Muscle of leg (tissue), 11 donors: ENCODE results near the gene SERINC3. TPM values are rescaled to one million over a fixed set of nuclear protein-coding genes. Genes with fewer than 3 reads are reported as not detected.
A peak's percentile ranks its signal among the peaks of the same experiment; 100 is the strongest.

Experiments
- DNase-seq: peaks from one replicate; pipeline ENCODE4 v3.0.0; 2013
- H3K27ac ChIP-seq: one replicate; pipeline ENCODE4 v1.5.1; 2013; ENCODE audit warnings: mild to moderate bottlenecking, low read length, control low read depth
- H3K27me3 ChIP-seq: one replicate; pipeline ENCODE4 v1.6.1; 2013; ENCODE audit warnings: low read length; ENCODE audit not compliant: control insufficient read depth, insufficient read depth
- H3K36me3 ChIP-seq: one replicate; pipeline ENCODE4 v1.6.1; 2013; ENCODE audit warnings: low read length; ENCODE audit not compliant: control insufficient read depth, insufficient read depth
- H3K4me1 ChIP-seq: one replicate; pipeline ENCODE4 v1.6.1; 2013; ENCODE audit warnings: low read length; ENCODE audit not compliant: control insufficient read depth, insufficient read depth
- H3K4me3 ChIP-seq: one replicate; pipeline ENCODE4 v1.5.1; 2013; ENCODE audit warnings: low read length, control low read depth
- H3K9me3 ChIP-seq: replicated peaks from 2 replicates; pipeline ENCODE4 v1.6.1; 2013; ENCODE audit warnings: low read depth, low read length; ENCODE audit not compliant: control insufficient read depth
- WGBS: methylation state at CpG from one replicate; pipeline ENCODE4 v1.1.5; 2013; ENCODE audit warnings: missing lambda C conversion rate; ENCODE audit not compliant: insufficient coverage; 5-methylcytosine and 5-hydroxymethylcytosine counted together
- polyA plus RNA-seq, 8 donors: library from polyadenylated mRNA; unstranded; fragments of 120-200 nt; gene quantifications; one replicate each; pipeline versions ENCODE4 v1.2.1 to v1.2.3, GENCODE V29; 2013; ENCODE audit warnings: inconsistent platforms in 1 of 8, low replicate concordance in 1 of 8; ENCODE audit not compliant: insufficient read length in 8 of 8, insufficient read depth in 1 of 8
- total RNA-seq: library from RNA; stranded (reverse); fragments of 120-200 nt; gene quantifications from one replicate; pipeline ENCODE4 v1.2.4, GENCODE V29; 2013

The SERINC3 gene
- total and polyA plus RNA-seq, 9 donors, result 27.5 to 50.0 (median 43.0) TPM

DNA sequence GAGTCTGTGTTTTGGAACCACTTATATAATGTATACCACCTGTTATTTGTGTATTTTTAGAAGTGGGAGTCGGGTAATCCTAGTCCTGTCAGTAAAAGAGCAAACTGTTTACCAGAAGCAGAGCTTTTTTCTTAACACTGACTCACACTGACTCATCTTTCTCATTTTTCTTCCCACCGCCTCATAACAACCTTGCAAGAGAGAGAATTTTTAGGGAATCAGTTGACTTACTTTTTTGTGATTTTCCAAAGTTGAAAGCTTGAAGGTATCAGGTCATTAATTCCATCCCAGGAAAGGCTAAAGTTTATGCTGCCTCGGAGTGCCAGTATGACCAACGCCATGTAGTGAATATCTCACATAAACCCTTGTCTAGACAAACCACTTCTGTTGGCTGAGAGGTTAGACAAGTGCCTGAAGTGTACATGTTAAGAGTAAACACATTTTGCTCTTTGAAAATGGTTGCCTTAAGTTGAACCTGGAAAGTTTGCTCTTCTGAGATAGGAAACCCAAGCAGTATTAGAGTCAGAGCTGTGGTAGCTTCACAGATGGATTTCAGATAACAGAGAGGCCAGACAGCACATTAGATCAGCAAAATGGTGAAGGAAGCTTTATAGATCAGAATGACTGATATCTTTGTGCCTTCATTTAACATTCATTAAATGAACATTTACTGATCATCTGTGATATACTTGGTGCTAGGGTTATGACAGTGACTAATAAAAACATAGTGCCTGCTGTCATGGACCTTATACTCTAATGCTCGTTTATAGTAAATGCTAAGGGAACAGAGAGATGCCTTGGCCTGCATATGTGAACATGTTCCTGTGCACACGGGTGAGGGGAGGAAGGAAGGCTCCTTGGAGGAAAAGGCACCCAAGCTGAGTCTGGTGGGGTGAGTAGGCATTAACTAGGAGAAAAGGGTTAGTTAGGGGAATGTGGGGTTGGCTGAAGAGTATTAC is 31.4 kb upstream of the SERINC3 start:
- Histone ChIP-seq H3K36me3 (no peaks in the 10 kb centered on the region), H3K4me1 (peaks cover 8% of the 10 kb centered on the region), H3K27me3 (no peaks in the 10 kb centered on the region), H3K9me3 (no peaks in the 10 kb centered on the region), H3K27ac (peak overlapping the region; percentile 77), H3K4me3 (no peak overlapping the region)
- 60% methylated on average over 2 of the region's 6 CpGs for WGBS
- DNase-seq, result peak; percentile 44

DNA sequence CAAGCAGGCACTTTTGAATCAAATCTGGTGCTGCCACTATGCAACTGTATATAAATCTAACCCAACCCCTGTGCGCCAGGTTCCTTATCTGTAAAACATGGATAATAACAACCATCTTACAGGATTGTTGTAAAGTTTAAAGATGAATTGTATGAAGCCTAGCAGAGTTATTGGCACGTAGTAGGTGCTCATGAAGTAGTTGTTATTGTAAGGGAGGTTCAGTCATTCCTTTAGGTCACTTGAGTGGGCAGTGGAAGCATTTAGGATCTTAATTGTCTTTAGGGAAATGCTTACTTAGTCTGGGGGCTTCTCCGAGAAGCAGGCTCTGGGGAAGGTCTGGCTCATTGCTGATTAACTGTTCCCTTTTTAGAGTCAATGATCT is 30.7 kb upstream of the SERINC3 start:
- H3K4me3 ChIP-seq, result no peak overlapping the region
- no peak for DNase-seq
- no CpG with 5 or more reads among the region's 3 CpGs for WGBS
- peak overlapping the region; percentile 77 for H3K27ac ChIP-seq
- no peaks in the 10 kb centered on the region for H3K36me3 ChIP-seq
- H3K27me3 ChIP-seq, result no peaks in the 10 kb centered on the region
- no peaks in the 10 kb centered on the region for H3K9me3 ChIP-seq
- H3K4me1 ChIP-seq, result peaks cover 10% of the 10 kb centered on the region

DNA sequence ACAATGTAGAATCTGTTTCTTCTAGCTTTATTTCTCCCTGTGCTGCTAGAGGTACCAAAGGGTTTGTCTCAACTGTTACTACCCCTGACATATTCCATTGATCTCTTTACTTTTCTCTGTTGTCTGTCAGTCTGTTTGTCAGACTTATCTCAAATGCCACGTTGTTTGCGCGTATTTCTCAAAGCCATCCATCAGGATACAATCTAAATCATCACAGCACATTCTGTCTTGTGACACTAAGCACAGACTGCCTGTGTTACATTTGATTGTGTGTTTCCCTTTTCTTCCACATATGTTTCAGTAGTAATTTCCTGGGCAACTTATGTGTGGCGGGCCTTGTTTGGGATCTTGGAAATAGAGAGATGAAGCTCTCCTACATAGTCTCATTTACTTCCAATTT is 30.2 kb upstream of the SERINC3 start:
- H3K4me1 ChIP-seq, result peaks cover 12% of the 10 kb centered on the region
- WGBS, result no CpG with 5 or more reads among the region's 4 CpGs
- no peaks in the 10 kb centered on the region for H3K9me3 ChIP-seq
- H3K4me3 ChIP-seq, result no peak overlapping the region
- peak overlapping the region; percentile 77 for H3K27ac ChIP-seq
- H3K27me3 ChIP-seq, result no peaks in the 10 kb centered on the region
- no peaks in the 10 kb centered on the region for H3K36me3 ChIP-seq
- no peak for DNase-seq

GRCh38 chr20:44549123-44549522 is 27.3 kb upstream of the SERINC3 start:
- Histone ChIP-seq H3K36me3 (no peaks in the 10 kb centered on the region), H3K27ac (no peak overlapping the region), H3K4me3 (no peak overlapping the region), H3K27me3 (no peaks in the 10 kb centered on the region), H3K9me3 (no peaks in the 10 kb centered on the region), H3K4me1 (peaks cover 12% of the 10 kb centered on the region)
- WGBS, result no CpG with 5 or more reads among the region's 4 CpGs
- DNase-seq, result no peak

GRCh38 chr20:44547419-44547818 is 25.5 kb upstream of the SERINC3 start:
- no peak for DNase-seq
- H3K27me3 ChIP-seq, result no peaks in the 10 kb centered on the region
- H3K4me1 ChIP-seq, result peaks cover 6% of the 10 kb centered on the region
- no peaks in the 10 kb centered on the region for H3K9me3 ChIP-seq
- WGBS, result 100% methylated on average over 3 of the region's 8 CpGs
- no peak overlapping the region for H3K27ac ChIP-seq
- H3K4me3 ChIP-seq, result no peak overlapping the region
- H3K36me3 ChIP-seq, result no peaks in the 10 kb centered on the region

DNA sequence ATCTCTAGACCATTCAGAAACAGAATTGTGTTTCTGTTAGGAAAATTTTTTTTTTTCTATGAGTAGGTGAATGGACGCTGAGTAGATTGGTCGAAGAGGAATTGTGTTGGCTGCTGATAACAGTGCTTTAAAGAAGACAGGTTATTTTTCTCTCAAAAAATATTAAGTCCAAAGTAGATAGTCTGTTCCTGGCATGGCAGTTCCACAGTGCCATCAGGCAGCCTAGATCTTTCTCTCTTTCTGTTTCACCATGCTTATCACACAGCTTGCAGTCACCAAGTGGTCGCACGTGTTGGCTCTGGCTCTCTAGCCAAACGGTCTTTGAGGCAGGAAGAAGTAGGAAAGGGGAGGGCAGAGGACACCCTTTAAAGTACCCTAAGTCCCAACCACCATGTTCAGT is 22.4 kb upstream of the SERINC3 start:
- H3K27ac ChIP-seq, result no peak overlapping the region
- H3K4me1 ChIP-seq, result peaks cover 4% of the 10 kb centered on the region

DNA sequence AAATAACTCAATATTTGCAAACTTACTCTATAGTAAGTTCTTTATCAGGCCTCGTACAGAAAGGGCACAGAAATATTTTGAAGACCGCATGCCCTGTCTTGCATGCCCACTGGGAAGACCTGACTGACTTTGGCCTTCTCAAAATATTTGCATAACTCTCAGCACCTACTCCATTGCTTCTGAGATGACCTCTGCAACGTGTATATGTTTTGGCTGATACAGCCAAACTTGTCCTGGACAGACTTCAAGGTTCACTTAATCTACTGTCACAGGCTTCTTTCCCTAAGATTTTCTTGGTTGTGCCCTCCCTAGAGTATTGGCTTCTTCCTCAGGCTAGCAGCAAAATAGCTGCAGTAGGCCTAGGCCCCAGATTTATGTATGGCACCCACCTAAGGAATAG is 21.5 kb upstream of the SERINC3 start:
- DNase-seq, result no peak
- H3K27ac ChIP-seq, result no peak overlapping the region
- H3K4me1 ChIP-seq, result peaks cover 4% of the 10 kb centered on the region
- no peak overlapping the region for H3K4me3 ChIP-seq
- H3K36me3 ChIP-seq, result no peaks in the 10 kb centered on the region
- no peaks in the 10 kb centered on the region for H3K9me3 ChIP-seq
- 77% methylated on average over 2 of the region's 3 CpGs for WGBS
- H3K27me3 ChIP-seq, result no peaks in the 10 kb centered on the region

More for the DNA sequence above, 22.4 kb upstream of the SERINC3 start:
- H3K4me3 ChIP-seq, result no peak overlapping the region
- no peaks in the 10 kb centered on the region for H3K27me3 ChIP-seq
- H3K9me3 ChIP-seq, result no peaks in the 10 kb centered on the region
- no CpG with 5 or more reads among the region's 5 CpGs for WGBS
- no peaks in the 10 kb centered on the region for H3K36me3 ChIP-seq
- no peak for DNase-seq

- Histone ChIP-seq H3K27me3 (no peaks in the 10 kb centered on the region), H3K4me3 (no peak overlapping the region), H3K27ac (no peak overlapping the region), H3K4me1 (peaks cover 4% of the 10 kb centered on the region), H3K36me3 (no peaks in the 10 kb centered on the region), H3K9me3 (no peaks in the 10 kb centered on the region)
- WGBS, result no CpG with 5 or more reads among the region's 1 CpG
- DNase-seq, result peak; percentile 55
Observed at GRCh38 chr20:44542890-44543289, 21.0 kb upstream of the SERINC3 start.

DNA sequence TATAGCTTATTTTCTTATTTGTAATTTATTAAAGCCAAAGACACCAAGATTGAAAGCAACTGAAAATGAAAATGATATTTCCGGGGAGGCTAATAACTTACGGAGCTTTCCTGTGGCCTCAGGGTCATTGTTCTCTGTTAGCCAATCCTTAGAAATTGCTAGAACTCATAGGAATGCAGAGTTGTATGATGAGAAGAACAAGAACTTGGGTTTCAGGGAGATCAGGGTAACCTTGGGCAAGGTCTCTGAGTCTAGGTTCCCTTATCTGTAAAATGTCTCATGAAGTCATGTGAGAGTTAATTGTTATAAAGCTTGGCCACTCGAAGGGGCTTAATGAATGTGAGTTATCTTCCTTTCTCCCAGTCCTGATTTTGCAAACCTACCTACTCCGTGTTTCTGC is 20.1 kb upstream of the SERINC3 start:
- H3K36me3 ChIP-seq, result no peaks in the 10 kb centered on the region
- no peaks in the 10 kb centered on the region for H3K27me3 ChIP-seq
- no peak for DNase-seq
- no peak overlapping the region for H3K27ac ChIP-seq
- H3K4me3 ChIP-seq, result no peak overlapping the region
- H3K9me3 ChIP-seq, result no peaks in the 10 kb centered on the region
- H3K4me1 ChIP-seq, result no peaks in the 10 kb centered on the region
- 82% methylated on average over 2 of the region's 4 CpGs for WGBS

DNA sequence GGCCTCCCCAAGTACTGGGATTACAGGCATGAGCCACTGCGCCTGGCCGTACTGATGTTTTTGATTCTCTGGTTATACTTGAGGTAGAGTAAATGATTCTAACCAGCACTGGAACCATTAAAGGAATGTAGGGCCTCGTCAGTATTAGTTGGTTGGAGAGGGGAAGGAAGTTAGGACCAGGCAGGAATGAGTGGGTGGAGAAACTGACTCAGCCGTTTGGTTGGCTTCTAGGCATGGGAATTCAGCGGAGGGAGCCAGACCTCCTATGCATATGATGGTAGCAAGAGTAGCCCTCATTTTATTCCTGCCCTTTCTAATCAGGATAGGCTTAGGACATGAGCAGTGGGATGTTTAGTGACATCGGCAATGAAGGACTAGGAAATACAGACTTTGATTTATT is 19.0 kb upstream of the SERINC3 start:
- no peaks in the 10 kb centered on the region for H3K9me3 ChIP-seq
- H3K27me3 ChIP-seq, result no peaks in the 10 kb centered on the region
- DNase-seq, result peak; percentile 13
- H3K4me1 ChIP-seq, result no peaks in the 10 kb centered on the region
- H3K27ac ChIP-seq, result no peak overlapping the region
- no peaks in the 10 kb centered on the region for H3K36me3 ChIP-seq
- WGBS, result 58% methylated on average over 5 of the region's 6 CpGs
- H3K4me3 ChIP-seq, result no peak overlapping the region
